HCT116 (cell line): ENCODE data around the gene SLC44A5.

Experiments used
- CTCF ChIP-seq, 3 experiments: fragments of 200-600 bp in 1 of 3; sonication (generic) in 1 of 3; IDR thresholded peaks in 2 of 3; conservative IDR thresholded peaks in 1 of 3; 2 replicates each; pipeline ENCODE4 v1.5.1; 2012 to 2017; ENCODE audit warnings: low read depth in 2 of 3, low read length in 2 of 3, antibody characterized with exemption in 1 of 3, borderline replicate concordance in 1 of 3, control low read depth in 1 of 3, mild to moderate bottlenecking in 1 of 3, mixed read lengths in 1 of 3, mixed run types in 1 of 3, moderate library complexity in 1 of 3; ENCODE audit not compliant: insufficient read depth in 1 of 3
- EZH2phosphoT487 ChIP-seq: fragments of 200-600 bp; IDR thresholded peaks from 2 replicates; pipeline ENCODE4 v1.6.1; 2018; ENCODE audit warnings: antibody characterized with exemption, borderline replicate concordance
- POLR2A ChIP-seq: IDR thresholded peaks from 2 replicates; pipeline ENCODE4 v1.7.0; 2011; ENCODE audit warnings: borderline replicate concordance; ENCODE audit not compliant: insufficient read depth, insufficient read length; ENCODE audit errors: extremely low read depth
- SIN3A ChIP-seq: IDR thresholded peaks from 2 replicates; pipeline ENCODE4 v1.6.1; 2012; ENCODE audit warnings: low read depth
- SP1 ChIP-seq: IDR thresholded peaks from 2 replicates; pipeline ENCODE4 v1.6.1; 2012; ENCODE audit warnings: low read depth
- SRF ChIP-seq: IDR thresholded peaks from 2 replicates; pipeline ENCODE4 v1.6.1; 2012; ENCODE audit warnings: low read depth
- ZNF274 ChIP-seq: fragments of 200-500 bp; sonication (Bioruptor generic); IDR thresholded peaks from 2 replicates; pipeline ENCODE4 v1.6.1; 2014; ENCODE audit warnings: mild to moderate bottlenecking, low read depth, low read length, inconsistent platforms
- TF ChIP-seq, protein P1 (sequence below): IDR thresholded peaks from 2 replicates; pipeline ENCODE4 v1.6.1; 2012

DNA sequence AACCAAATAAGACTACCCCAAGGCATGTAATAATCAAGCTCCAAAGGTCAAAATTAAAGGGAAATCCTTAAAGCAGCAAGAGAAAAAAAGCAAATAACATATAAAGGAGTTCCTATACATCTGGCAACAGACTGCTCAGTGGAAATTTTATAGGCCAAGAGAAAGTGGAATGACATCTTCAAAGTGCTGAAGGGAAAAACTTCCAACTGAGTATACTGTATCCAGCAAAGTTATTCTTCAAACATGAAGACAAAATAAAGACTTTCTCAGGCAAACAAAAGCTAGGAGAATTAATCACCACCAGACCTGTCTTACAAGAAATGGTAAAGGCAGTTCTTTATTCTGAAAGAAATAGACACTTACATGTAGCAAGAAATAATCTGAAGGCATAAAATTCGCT, 45.0 kb upstream of the SLC44A5 start:
- TF ChIP-seq CTCF (IDR thresholded peaks at IDR 0.05 in 2 of 3, conservative IDR thresholded peaks at IDR 0.05 in 1 of 3; ENCODE audit: borderline replicate concordance in 1 of 3, insufficient read depth in 1 of 3, low read depth in 2 of 3, low read length in 2 of 3) (no peak), ZNF274 (no peak), POLR2A (no peak), EZH2phosphoT487 (no peak), SP1 (no peak), SRF (no peak), SIN3A (no peak)
- TF ChIP-seq, protein P1, sequence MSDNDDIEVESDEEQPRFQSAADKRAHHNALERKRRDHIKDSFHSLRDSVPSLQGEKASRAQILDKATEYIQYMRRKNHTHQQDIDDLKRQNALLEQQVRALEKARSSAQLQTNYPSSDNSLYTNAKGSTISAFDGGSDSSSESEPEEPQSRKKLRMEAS = no peak
